Neural crest cell (in vitro differentiated cells): ENCODE measurements around the gene PCDHGB4. TPM values are rescaled to one million over a fixed set of nuclear protein-coding genes. Genes with fewer than 3 reads are reported as not detected.
"Not testable (repeated sequence)": the region's sequence is repeated elsewhere in the genome, so short reads cannot be mapped to it uniquely, and the experiment has no call there.

Experiments
- DNase-seq: peaks from one replicate; pipeline ENCODE4 v3.0.0; 2021; ENCODE audit warnings: low read depth, mixed read lengths, low spot score
- H3K27ac Mint-ChIP-seq: one replicate; pipeline ENCODE4 v1.8.0; 2021; ENCODE audit warnings: mild to moderate bottlenecking, mixed read lengths; ENCODE audit not compliant: unreplicated experiment
- H3K27me3 Mint-ChIP-seq: 2 replicates; pipeline ENCODE4 v1.8.0; 2021; ENCODE audit warnings: low read depth, mild to moderate bottlenecking, mixed read lengths
- H3K36me3 Mint-ChIP-seq: 2 replicates; pipeline ENCODE4 v1.8.0; 2021; ENCODE audit warnings: low read depth, mild to moderate bottlenecking, mixed read lengths
- H3K4me1 Mint-ChIP-seq: 2 replicates; pipeline ENCODE4 v1.8.0; 2021; ENCODE audit warnings: mixed read lengths
- H3K4me3 Mint-ChIP-seq: one replicate; pipeline ENCODE4 v1.8.0; 2021; ENCODE audit warnings: mild to moderate bottlenecking, mixed read lengths
- H3K9me3 Mint-ChIP-seq: 2 replicates; pipeline ENCODE4 v1.8.0; 2021; ENCODE audit warnings: mixed read lengths
- total RNA-seq: library from RNA; stranded (reverse); gene quantifications from 2 replicates; pipeline ENCODE4 v1.2.1, GENCODE V29; 2021
- TF ChIP-seq, protein P1 (sequence below): fragments of 200-600 bp; sonication (generic); conservative IDR thresholded peaks from 2 replicates; pipeline ENCODE4 v1.5.0; 2021; ENCODE audit warnings: antibody characterized with exemption, mild to moderate bottlenecking

The PCDHGB4 gene
- total RNA-seq, 1 donor from 2014 or later: 4.2 TPM

GRCh38 chr5:141371572-141372475 lies 15.7 kb upstream of the PCDHGB4 start:
- Mint-ChIP-seq H3K27me3 (no peaks in the 10 kb centered on the region), H3K36me3 (peaks cover 22% of the 10 kb centered on the region), H3K4me3 (no peak overlapping the region), H3K9me3 (peaks cover 14% of the 10 kb centered on the region), H3K27ac (no peak overlapping the region), H3K4me1 (no peaks in the 10 kb centered on the region)
- TF ChIP-seq, protein P1, sequence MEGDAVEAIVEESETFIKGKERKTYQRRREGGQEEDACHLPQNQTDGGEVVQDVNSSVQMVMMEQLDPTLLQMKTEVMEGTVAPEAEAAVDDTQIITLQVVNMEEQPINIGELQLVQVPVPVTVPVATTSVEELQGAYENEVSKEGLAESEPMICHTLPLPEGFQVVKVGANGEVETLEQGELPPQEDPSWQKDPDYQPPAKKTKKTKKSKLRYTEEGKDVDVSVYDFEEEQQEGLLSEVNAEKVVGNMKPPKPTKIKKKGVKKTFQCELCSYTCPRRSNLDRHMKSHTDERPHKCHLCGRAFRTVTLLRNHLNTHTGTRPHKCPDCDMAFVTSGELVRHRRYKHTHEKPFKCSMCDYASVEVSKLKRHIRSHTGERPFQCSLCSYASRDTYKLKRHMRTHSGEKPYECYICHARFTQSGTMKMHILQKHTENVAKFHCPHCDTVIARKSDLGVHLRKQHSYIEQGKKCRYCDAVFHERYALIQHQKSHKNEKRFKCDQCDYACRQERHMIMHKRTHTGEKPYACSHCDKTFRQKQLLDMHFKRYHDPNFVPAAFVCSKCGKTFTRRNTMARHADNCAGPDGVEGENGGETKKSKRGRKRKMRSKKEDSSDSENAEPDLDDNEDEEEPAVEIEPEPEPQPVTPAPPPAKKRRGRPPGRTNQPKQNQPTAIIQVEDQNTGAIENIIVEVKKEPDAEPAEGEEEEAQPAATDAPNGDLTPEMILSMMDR: no peak
- no peak for DNase-seq

DNA sequence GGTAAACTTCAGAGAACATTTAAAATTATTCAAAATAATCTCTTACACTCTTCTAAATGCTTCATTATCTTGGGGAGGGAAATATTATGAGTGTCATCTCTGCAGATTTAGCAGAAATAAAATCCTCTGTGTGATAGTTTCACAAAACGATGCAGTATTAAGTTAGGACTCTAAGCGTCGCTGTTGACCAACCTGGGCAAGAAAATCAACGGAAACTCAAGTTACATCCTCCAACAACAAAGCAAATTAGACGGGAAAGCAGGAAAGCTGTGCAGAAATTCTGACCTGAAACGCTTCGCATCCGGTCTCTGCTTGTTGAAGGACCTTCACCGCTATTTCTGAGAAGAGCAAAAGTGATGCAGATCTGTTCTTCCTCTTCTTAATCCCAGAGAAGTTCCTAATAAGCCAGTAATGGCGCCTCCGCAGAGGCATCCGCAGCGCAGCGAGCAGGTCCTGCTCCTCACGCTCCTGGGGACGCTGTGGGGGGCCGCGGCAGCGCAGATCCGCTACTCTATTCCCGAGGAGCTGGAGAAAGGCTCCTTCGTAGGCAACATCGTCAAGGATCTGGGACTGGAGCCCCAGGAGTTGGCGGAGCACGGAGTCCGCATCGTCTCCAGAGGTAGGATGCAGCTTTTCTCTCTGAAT lies 13.7 kb upstream of the PCDHGB4 start, which contains the start of gene PCDHGA6:
TSS of gene PCDHGA6 (plus strand) at position 219 of the 645 bp plus-strand sequence. CDS start at position 412, 193 bp downstream.
- no peaks in the 10 kb centered on the region for H3K27me3 Mint-ChIP-seq
- H3K27ac Mint-ChIP-seq: no peak within 1 kb of the TSS
- TF ChIP-seq, protein P1: no peak
- H3K4me1 Mint-ChIP-seq: no peaks in the 10 kb centered on the region
- peaks cover 18% of the 10 kb centered on the region for H3K9me3 Mint-ChIP-seq
- peaks cover 22% of the 10 kb centered on the region for H3K36me3 Mint-ChIP-seq
- no peak within 1 kb of the TSS for H3K4me3 Mint-ChIP-seq
- no peak for DNase-seq

GRCh38 chr5:141374627-141375026 lies 12.9 kb upstream of the PCDHGB4 start:
- Mint-ChIP-seq H3K36me3 (peaks cover 22% of the 10 kb centered on the region), H3K9me3 (peaks cover 19% of the 10 kb centered on the region), H3K4me3 (no peak overlapping the region), H3K4me1 (no peaks in the 10 kb centered on the region), H3K27me3 (no peaks in the 10 kb centered on the region), H3K27ac (no peak overlapping the region)
- DNase-seq: no peak
- TF ChIP-seq, protein P1: no peak

DNA sequence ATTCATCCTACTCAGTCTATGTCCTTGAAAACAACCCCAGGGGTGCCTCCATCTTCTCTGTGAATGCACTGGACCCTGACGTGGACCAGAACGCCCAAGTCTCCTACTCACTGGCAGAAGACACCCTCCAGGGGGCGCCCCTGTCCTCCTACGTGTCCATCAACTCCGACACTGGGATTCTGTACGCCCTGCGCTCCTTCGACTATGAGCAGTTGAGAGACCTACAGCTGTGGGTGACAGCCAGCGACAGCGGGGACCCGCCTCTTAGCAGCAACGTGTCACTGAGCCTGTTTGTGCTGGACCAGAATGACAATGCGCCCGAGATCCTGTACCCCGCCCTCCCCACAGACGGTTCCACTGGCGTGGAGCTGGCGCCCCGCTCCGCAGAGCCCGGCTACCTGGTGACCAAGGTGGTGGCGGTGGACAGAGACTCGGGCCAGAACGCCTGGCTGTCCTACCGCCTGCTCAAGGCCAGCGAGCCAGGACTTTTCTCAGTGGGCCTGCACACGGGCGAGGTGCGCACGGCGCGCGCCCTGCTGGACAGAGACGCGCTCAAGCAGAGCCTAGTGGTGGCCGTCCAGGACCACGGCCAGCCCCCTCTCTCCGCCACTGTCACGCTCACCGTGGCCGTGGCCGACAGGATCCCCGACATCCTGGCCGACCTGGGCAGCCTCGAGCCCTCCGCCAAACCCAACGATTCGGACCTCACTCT lies 11.9 kb upstream of the PCDHGB4 start:
- H3K27me3 Mint-ChIP-seq, DNase-seq: not testable (repeated sequence)
- peaks cover 17% of the 10 kb centered on the region for H3K9me3 Mint-ChIP-seq

DNA sequence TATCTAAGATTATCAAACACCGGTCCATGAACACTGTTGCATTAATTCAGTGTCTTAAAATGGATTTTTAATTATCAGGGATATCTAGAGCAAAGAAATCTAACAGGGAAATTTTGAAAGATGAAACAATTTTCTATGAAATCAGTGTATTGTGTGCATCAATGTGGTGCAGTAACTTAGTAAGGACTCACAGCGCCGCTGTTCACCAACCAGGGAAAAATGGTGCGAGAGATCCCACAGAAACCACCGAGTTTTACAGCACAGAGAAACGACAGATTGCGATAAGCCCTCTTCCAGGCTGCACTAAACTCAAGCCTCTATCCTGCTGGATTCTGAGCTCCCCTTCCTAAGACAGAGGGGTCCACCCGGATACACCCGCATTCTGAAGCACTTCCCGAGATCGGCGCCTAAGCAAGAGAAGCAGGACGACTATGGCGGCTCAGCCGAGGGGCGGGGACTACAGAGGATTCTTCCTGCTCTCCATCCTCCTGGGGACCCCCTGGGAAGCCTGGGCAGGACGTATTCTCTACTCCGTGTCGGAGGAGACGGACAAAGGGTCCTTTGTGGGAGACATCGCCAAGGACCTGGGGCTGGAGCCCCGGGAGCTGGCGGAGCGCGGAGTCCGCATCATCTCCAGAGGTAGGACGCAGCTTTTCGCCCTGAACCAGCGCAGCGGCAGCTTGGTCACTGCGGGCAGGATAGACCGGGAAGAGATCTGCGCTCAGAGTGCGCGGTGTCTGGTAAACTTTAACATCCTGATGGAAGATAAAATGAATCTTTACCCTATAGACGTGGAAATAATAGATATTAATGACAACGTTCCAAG lies 4.8 kb upstream of the PCDHGB4 start, which contains the start of gene PCDHGA7:
TSS of gene PCDHGA7 (plus strand) at position 274 of the 826 bp plus-strand sequence. CDS start at position 432, 158 bp downstream.
- TF ChIP-seq, protein P1: no peak
- no peak within 1 kb of the TSS for H3K4me3 Mint-ChIP-seq
- no peaks in the 10 kb centered on the region for H3K27me3 Mint-ChIP-seq
- H3K4me1 Mint-ChIP-seq: no peaks in the 10 kb centered on the region
- H3K36me3 Mint-ChIP-seq: peaks cover 32% of the 10 kb centered on the region
- no peak within 1 kb of the TSS for H3K27ac Mint-ChIP-seq
- DNase-seq: no peak
- H3K9me3 Mint-ChIP-seq: peaks cover 23% of the 10 kb centered on the region

More for the DNA sequence above, 11.9 kb upstream of the PCDHGB4 start:
- peaks cover 16% of the 10 kb centered on the region for H3K36me3 Mint-ChIP-seq
- not testable (repeated sequence) for H3K27ac Mint-ChIP-seq, H3K4me3 Mint-ChIP-seq, H3K4me1 Mint-ChIP-seq
